ENCODE results near the gene RGS9BP.
A peak's percentile ranks its signal among the peaks of the same experiment; 100 is the strongest.
"Not testable (repeated sequence)": the region's sequence is repeated elsewhere in the genome, so short reads cannot be mapped to it uniquely, and the experiment has no call there.

Gene RGS9BP

DNA sequence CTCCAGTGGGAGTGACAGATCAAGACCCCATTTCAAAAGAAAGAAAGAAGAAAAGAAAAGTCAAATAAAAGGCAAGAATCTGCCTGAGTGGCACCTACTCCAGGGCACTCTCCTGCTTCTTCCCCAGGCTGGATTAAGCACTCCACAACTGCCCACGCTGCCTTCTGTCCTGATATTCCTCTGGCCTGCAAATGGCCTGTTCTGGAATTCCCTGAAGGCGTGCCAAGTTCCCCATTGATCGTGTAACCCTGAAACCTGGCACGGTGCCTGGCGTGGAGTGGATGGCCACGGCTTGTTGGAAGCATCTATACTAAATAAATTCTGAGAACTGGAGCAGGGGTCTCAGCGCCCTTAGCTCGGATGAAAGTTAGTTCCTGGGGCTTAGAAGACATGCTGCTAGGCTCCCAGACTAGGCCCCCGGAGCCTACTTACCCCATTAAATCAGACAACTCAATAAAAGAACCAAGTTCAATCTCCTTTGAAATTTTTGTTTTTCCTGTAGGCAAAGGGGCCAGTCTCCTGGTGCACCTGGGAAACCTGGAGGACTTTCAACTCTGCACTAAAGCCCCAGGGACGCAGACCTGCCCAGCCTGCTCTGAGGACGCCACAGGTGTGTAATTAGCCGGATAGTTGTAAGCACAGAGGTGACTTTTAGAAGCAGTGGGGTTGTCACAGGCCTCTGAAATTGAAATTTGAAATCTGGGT lies 22.6 kb upstream of the RGS9BP start:
- DNase-seq (ENCODE audit: low read depth): peak; percentile 77
- TF ChIP-seq CTCF (IDR thresholded peaks at IDR 0.05; ENCODE audit: low read length, missing control alignments): no peak
- H3K4me3 ChIP-seq (replicated peaks; ENCODE audit: low read depth, low read length): no peak overlapping the region

DNA sequence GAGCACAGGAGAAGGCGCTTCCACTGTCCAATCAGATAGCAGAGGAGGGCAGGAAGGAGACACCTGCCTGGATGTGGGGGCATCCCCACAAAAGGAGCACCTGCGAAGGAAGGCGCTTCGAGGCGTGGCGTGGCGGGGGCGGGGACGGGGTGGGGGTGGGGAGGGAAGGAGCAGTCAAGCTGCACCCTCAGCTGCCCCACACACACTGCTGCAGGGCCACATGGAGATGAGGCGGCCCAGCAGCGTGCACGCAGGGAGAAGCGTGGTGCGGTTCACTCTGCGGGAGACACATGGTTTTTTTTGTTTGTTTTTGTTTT lies 22.1 kb upstream of the RGS9BP start:
- TF ChIP-seq CTCF (IDR thresholded peaks at IDR 0.05; ENCODE audit: low read length, missing control alignments): no peak
- no peak for DNase-seq (ENCODE audit: low read depth)
- H3K4me3 ChIP-seq (replicated peaks; ENCODE audit: low read depth, low read length): no peak overlapping the region

- H3K4me3 ChIP-seq (replicated peaks; ENCODE audit: low read depth, low read length); DNase-seq (ENCODE audit: low read depth): not testable (repeated sequence)
Observed at GRCh38 chr19:32656379-32656778, 19.3 kb upstream of the RGS9BP start.

GRCh38 chr19:32658075-32658474 lies 17.6 kb upstream of the RGS9BP start:
- TF ChIP-seq CTCF (IDR thresholded peaks at IDR 0.05; ENCODE audit: low read length, missing control alignments): no peak
- no peak for DNase-seq (ENCODE audit: low read depth)

GRCh38 chr19:32658527-32658926 lies 17.1 kb upstream of the RGS9BP start:
- TF ChIP-seq CTCF (IDR thresholded peaks at IDR 0.05; ENCODE audit: low read length, missing control alignments): no peak
- DNase-seq (ENCODE audit: low read depth): no peak
- H3K4me3 ChIP-seq (replicated peaks; ENCODE audit: low read depth, low read length): no peak overlapping the region

More at GRCh38 chr19:32658075-32658474, 17.6 kb upstream of the RGS9BP start:
- H3K4me3 ChIP-seq (replicated peaks; ENCODE audit: low read depth, low read length): no peak overlapping the region

DNA sequence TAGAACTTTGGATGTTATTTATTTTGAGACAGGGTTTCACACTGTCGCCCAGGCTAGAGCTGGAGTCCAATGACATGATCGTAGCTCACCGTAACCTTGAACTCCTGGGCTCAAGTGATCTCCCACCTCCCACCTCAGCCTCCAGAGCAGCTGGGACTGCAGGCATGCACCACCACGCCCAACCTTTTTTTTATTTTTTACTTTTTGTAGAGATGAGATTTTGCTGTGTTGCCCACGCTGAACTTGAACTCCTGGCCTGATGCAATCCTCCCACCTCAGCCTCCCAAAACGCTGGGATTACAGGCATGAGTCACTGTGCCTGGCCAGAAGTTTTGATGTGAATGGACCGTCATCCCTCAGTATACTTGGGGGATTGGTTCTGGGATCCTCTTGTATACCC lies 14.3 kb upstream of the RGS9BP start:
- no peak overlapping the region for H3K4me3 ChIP-seq (replicated peaks; ENCODE audit: low read depth, low read length)
- no peak for TF ChIP-seq CTCF (IDR thresholded peaks at IDR 0.05; ENCODE audit: low read length, missing control alignments)

DNA sequence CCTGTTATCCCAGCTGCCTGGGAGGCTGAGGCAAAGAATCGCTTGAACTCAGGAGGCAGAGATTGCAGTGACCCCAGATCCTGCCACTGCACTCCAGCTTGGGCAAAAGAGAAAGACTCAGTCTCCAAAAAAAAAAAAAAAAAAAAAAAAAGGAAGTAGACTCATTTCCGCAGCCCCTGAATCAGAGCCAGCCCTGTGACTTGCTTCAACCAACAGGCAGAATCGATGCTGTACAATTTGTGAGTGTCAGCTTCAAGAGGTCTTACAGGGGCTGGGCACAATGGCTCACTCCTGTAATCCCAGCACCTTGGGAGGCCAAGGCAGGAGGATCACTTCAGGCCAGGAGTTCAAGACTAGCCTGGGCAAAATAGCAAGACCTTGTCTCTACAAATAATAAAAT lies 13.5 kb upstream of the RGS9BP start:
- no peak overlapping the region for H3K4me3 ChIP-seq (replicated peaks; ENCODE audit: low read depth, low read length)
- TF ChIP-seq CTCF (IDR thresholded peaks at IDR 0.05; ENCODE audit: low read length, missing control alignments): no peak
- peak; percentile 85 for DNase-seq (ENCODE audit: low read depth)

More for the DNA sequence above, 14.3 kb upstream of the RGS9BP start:
- no peak for DNase-seq (ENCODE audit: low read depth)

Data from fibroblast of pulmonary artery (primary cell).